Aorta (tissue), 5 donors: ENCODE data around the gene OCSTAMP. TPM values are rescaled to one million over a fixed set of nuclear protein-coding genes. Genes with fewer than 3 reads are reported as not detected.

Source experiments
- ATAC-seq: fragments of 200-7000 bp; cut with Tn5 transposase; one replicate; pipeline ENCODE4 v1.9.1; 2022; ENCODE audit warnings: moderate library complexity; ENCODE audit not compliant: low FRiP score
- DNase-seq, 2 donors: peaks; one replicate each; pipeline ENCODE4 v3.0.0-alpha.2; 2020
- H3K27ac ChIP-seq, 2 donors: one replicate each; pipeline ENCODE4 v1.5.1; 2013; ENCODE audit warnings: low read length in 2 of 2, mild to moderate bottlenecking in 2 of 2, moderate library complexity in 2 of 2, control low read depth in 1 of 2, inconsistent platforms in 1 of 2, low read depth in 1 of 2
- H3K27me3 ChIP-seq, 2 donors: one replicate each; pipeline ENCODE4 v1.6.1; 2013; ENCODE audit warnings: control low read depth in 1 of 2, low read length in 1 of 2, mild to moderate bottlenecking in 1 of 2, moderate library complexity in 1 of 2; ENCODE audit not compliant: insufficient read depth in 2 of 2, control insufficient read depth in 1 of 2
- H3K36me3 ChIP-seq, 2 donors: one replicate each; pipeline ENCODE4 v1.6.1; 2013; ENCODE audit warnings: control low read depth in 1 of 2, low read length in 1 of 2, mild to moderate bottlenecking in 1 of 2; ENCODE audit not compliant: insufficient read depth in 2 of 2, control insufficient read depth in 1 of 2
- H3K4me1 ChIP-seq, 2 donors: one replicate each; pipeline ENCODE4 v1.6.1; 2013; ENCODE audit warnings: low read length in 2 of 2, control low read depth in 1 of 2, mild to moderate bottlenecking in 1 of 2, moderate library complexity in 1 of 2; ENCODE audit not compliant: insufficient read depth in 2 of 2, control insufficient read depth in 1 of 2
- H3K4me3 ChIP-seq, 2 donors: one replicate each; pipeline ENCODE4 v1.5.1; 2013; ENCODE audit warnings: low read length in 2 of 2, control low read depth in 1 of 2, mild to moderate bottlenecking in 1 of 2
- H3K9me3 ChIP-seq: one replicate; pipeline ENCODE4 v1.6.1; 2013; ENCODE audit warnings: mild to moderate bottlenecking, low read length; ENCODE audit not compliant: control insufficient read depth
- WGBS, 2 donors: extraction: QIAGEN DNeasy Blood & Tissue Kit; methylation state at CpG; one replicate each; pipeline ENCODE4 v1.1.7; 2013; 5-methylcytosine and 5-hydroxymethylcytosine counted together
- intact Hi-C, 2 donors: fragments of 100-400 bp; cut with DNase I; formaldehyde crosslinking; loops; one replicate each; pipeline versions ENCODE4 v1.14.2 to v1.15.0; 2022
- polyA plus RNA-seq, 2 donors: library from polyadenylated mRNA; stranded (reverse); fragments of 200-250 nt; gene quantifications; one replicate each; pipeline ENCODE4 v1.2.3, GENCODE V29; 2013
- total RNA-seq, 2 donors: library from RNA; stranded (reverse); fragmentation: NEBNext Ultra II Directional; extraction: Animal tissue kit (Norgen Biotek cat#: 25700); gene quantifications; one replicate each; pipeline ENCODE4 v1.2.1, GENCODE V29; 2021
- donor health status: healthy with polysubstance abuse.
- donor health status: Bipolar disorder and iron deficiency.
- donor health status: DM: no; HTN: no; CAD: no.
- donor health status: DM: no; HTN: no; CAD: no.
- donor health status: DM: yes; HTN: yes; CAD: no.

Gene OCSTAMP
- total and polyA plus RNA-seq, 4 donors, result not detected

GRCh38 chr20:46551522-46552381, 1.3 kb upstream of the OCSTAMP start:
- DNase-seq (no peak), ATAC-seq (no peak)
- Histone ChIP-seq H3K9me3 (no peaks in the 10 kb centered on the region), H3K4me1 (no peaks in the 10 kb centered on the region), H3K4me3 (no peak overlapping the region), H3K36me3 (no peaks in the 10 kb centered on the region), H3K27me3 (no peaks in the 10 kb centered on the region), H3K27ac (no peak overlapping the region)
- WGBS, 2 donors, result 71 to 76% methylated on average over 12 of the region's 12 CpGs
- intact Hi-C loops, result no loop called here

GRCh38 chr20:46549188-46549972, 1.1 kb downstream of the OCSTAMP start:
- intact Hi-C loops, result no loop called here
- DNase-seq, result no peak

GRCh38 chr20:46548688-46549087, 1.8 kb downstream of the OCSTAMP start:
- no peak overlapping the region for H3K4me3 ChIP-seq
- H3K27ac ChIP-seq, result no peak overlapping the region
- no peaks in the 10 kb centered on the region for H3K27me3 ChIP-seq
- DNase-seq (no peak), ATAC-seq (no peak)
- H3K9me3 ChIP-seq, result no peaks in the 10 kb centered on the region
- intact Hi-C loops, result no loop called here
- no peaks in the 10 kb centered on the region for H3K36me3 ChIP-seq
- 80 to 81% methylated on average over 5 of the region's 5 CpGs for WGBS, 2 donors
- H3K4me1 ChIP-seq, result no peaks in the 10 kb centered on the region

More at GRCh38 chr20:46549188-46549972, 1.1 kb downstream of the OCSTAMP start:
- Histone ChIP-seq H3K4me3 (no peak overlapping the region), H3K27ac (no peak overlapping the region), H3K9me3 (no peaks in the 10 kb centered on the region), H3K27me3 (no peaks in the 10 kb centered on the region), H3K36me3 (no peaks in the 10 kb centered on the region), H3K4me1 (no peaks in the 10 kb centered on the region)
- WGBS, 2 donors, result 87 to 89% methylated on average over 4 of the region's 4 CpGs
- no peak for ATAC-seq

GRCh38 chr20:46547995-46548394, 2.5 kb downstream of the OCSTAMP start:
- Histone ChIP-seq H3K27me3 (no peaks in the 10 kb centered on the region), H3K9me3 (no peaks in the 10 kb centered on the region), H3K27ac (no peak overlapping the region), H3K36me3 (no peaks in the 10 kb centered on the region), H3K4me3 (no peak overlapping the region), H3K4me1 (no peaks in the 10 kb centered on the region)
- DNase-seq (no peak), ATAC-seq (no peak)
- 82 to 84% methylated on average over 6 of the region's 6 CpGs for WGBS, 2 donors
- intact Hi-C loops, result no loop called here

- DNase-seq (no peak), ATAC-seq (no peak)
- Histone ChIP-seq H3K27ac (no peak overlapping the region), H3K36me3 (no peaks in the 10 kb centered on the region), H3K27me3 (no peaks in the 10 kb centered on the region), H3K4me3 (no peak overlapping the region), H3K9me3 (no peaks in the 10 kb centered on the region), H3K4me1 (no peaks in the 10 kb centered on the region)
- 64 to 66% methylated on average over 6 of the region's 6 CpGs for WGBS, 2 donors
- intact Hi-C loops, result no loop called here
Measured at GRCh38 chr20:46546936-46547335, 3.5 kb downstream of the OCSTAMP start.

GRCh38 chr20:46546298-46546697, 4.2 kb downstream of the OCSTAMP start:
- no peak overlapping the region for H3K27ac ChIP-seq
- intact Hi-C loops, result no loop called here
- H3K27me3 ChIP-seq, result no peaks in the 10 kb centered on the region
- H3K4me1 ChIP-seq, result no peaks in the 10 kb centered on the region
- ATAC-seq (no peak), DNase-seq (no peak)
- no peak overlapping the region for H3K4me3 ChIP-seq
- 83 to 86% methylated on average over 3 of the region's 3 CpGs for WGBS, 2 donors
- no peaks in the 10 kb centered on the region for H3K9me3 ChIP-seq
- no peaks in the 10 kb centered on the region for H3K36me3 ChIP-seq

GRCh38 chr20:46545827-46546138, 4.7 kb downstream of the OCSTAMP start:
- no peak overlapping the region for H3K4me3 ChIP-seq
- no peaks in the 10 kb centered on the region for H3K36me3 ChIP-seq
- H3K27ac ChIP-seq, result no peak overlapping the region
- intact Hi-C loops, result no loop called here
- H3K27me3 ChIP-seq, result peaks cover 0 to 2% of the 10 kb centered on the region in 2 donors
- no peak for ATAC-seq
- no peaks in the 10 kb centered on the region for H3K4me1 ChIP-seq
- no peak for DNase-seq
- 88 to 93% methylated on average over 9 of the region's 9 CpGs for WGBS, 2 donors
- H3K9me3 ChIP-seq, result no peaks in the 10 kb centered on the region

GRCh38 chr20:46545077-46545826, 5.2 kb downstream of the OCSTAMP start:
- Histone ChIP-seq H3K27ac (no peak overlapping the region), H3K27me3 (peaks cover 0 to 2% of the 10 kb centered on the region in 2 donors), H3K4me3 (no peak overlapping the region), H3K9me3 (no peaks in the 10 kb centered on the region), H3K4me1 (no peaks in the 10 kb centered on the region), H3K36me3 (no peaks in the 10 kb centered on the region)
- WGBS, 2 donors, result 85 to 92% methylated on average over 14 of the region's 14 CpGs
- intact Hi-C loops, result no loop called here
- ATAC-seq (no peak), DNase-seq (no peak)
